ENCODE results near the gene AAR2.

The AAR2 gene

GRCh38 chr20:36201198-36201597 lies 35.1 kb upstream of the AAR2 start:
- TF ChIP-seq ZFX (IDR thresholded peaks at IDR 0.05; ENCODE audit: borderline replicate concordance) (no peak), CTCF (IDR thresholded peaks at IDR 0.05) (no peak)
- H3K27ac ChIP-seq = no peak overlapping the region

GRCh38 chr20:36202891-36203338 lies 33.4 kb upstream of the AAR2 start:
- peak; percentile 98 for TF ChIP-seq CTCF (IDR thresholded peaks at IDR 0.05)
- TF ChIP-seq ZFX (IDR thresholded peaks at IDR 0.05; ENCODE audit: borderline replicate concordance) = no peak
- no peak overlapping the region for H3K27ac ChIP-seq

GRCh38 chr20:36203861-36204260 lies 32.4 kb upstream of the AAR2 start:
- no peak overlapping the region for H3K27ac ChIP-seq
- TF ChIP-seq ZFX (IDR thresholded peaks at IDR 0.05; ENCODE audit: borderline replicate concordance) (no peak), CTCF (IDR thresholded peaks at IDR 0.05) (no peak)

GRCh38 chr20:36205026-36205425 lies 31.3 kb upstream of the AAR2 start:
- TF ChIP-seq ZFX (IDR thresholded peaks at IDR 0.05; ENCODE audit: borderline replicate concordance) = no peak
- TF ChIP-seq CTCF (IDR thresholded peaks at IDR 0.05) = no peak
- no peak overlapping the region for H3K27ac ChIP-seq

GRCh38 chr20:36206068-36206467 lies 30.2 kb upstream of the AAR2 start:
- H3K27ac ChIP-seq = no peak overlapping the region
- TF ChIP-seq ZFX (IDR thresholded peaks at IDR 0.05; ENCODE audit: borderline replicate concordance) = no peak
- TF ChIP-seq CTCF (IDR thresholded peaks at IDR 0.05) = no peak

- no peak overlapping the region for H3K27ac ChIP-seq
- TF ChIP-seq ZFX (IDR thresholded peaks at IDR 0.05; ENCODE audit: borderline replicate concordance) = no peak
- TF ChIP-seq CTCF (IDR thresholded peaks at IDR 0.05) = no peak
Observed at GRCh38 chr20:36206641-36207040, 29.6 kb upstream of the AAR2 start.

- no peak for TF ChIP-seq CTCF (IDR thresholded peaks at IDR 0.05)
- no peak for TF ChIP-seq ZFX (IDR thresholded peaks at IDR 0.05; ENCODE audit: borderline replicate concordance)
- no peak overlapping the region for H3K27ac ChIP-seq
Observed at GRCh38 chr20:36207602-36208001, 28.7 kb upstream of the AAR2 start.
